Measurements from ENCODE around the gene ASAP2.
"Not testable (repeated sequence)": the region's sequence is repeated elsewhere in the genome, so short reads cannot be mapped to it uniquely, and the experiment has no call there.

The ASAP2 gene

DNA sequence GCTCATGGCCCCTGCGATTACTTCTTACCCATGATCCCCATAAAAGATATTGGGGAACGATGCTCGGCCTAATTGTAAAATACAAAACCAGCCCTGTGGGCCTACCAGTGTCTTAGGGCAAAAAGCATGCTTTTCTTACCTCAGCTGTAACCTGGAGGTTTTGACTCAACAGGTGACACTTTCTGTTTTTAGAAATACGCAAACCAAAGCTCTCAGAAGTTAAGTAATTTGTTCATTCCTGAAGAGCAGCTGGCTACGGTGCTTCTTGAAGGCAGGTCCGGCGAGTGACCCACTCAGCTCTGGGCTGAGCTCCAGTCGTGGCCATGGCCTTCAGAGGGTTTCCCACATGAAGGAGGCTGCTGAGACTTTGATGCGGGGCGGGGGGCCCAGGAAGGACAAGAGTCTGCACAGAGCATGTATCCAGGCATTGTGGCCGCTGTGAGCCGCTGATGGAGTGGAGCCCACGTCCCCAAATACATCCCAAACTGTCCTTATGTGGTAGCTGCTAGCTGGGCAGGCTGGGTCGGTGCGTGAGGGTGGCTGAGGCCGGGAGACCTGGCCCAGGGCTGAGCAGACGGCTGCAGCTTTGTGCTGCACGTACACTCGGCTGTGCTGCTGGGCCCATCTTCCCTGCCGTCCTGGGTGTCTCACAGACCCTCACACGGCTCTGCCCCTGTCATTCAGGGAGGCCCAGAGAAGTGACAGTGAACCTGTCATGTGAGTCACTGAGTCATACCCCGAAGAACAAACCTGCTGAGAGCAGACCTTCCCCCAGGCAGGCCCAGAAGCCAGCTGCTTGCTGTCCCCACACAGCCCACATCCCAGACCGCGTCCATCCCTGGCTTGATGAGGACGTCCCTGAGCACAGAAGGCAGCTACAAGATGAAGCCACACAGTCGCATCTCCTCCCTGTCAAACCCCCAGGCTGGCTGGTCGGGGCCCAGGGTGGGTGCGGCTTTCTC is 182.6 kb downstream of the ASAP2 start:
- no peak for DNase-seq

DNA sequence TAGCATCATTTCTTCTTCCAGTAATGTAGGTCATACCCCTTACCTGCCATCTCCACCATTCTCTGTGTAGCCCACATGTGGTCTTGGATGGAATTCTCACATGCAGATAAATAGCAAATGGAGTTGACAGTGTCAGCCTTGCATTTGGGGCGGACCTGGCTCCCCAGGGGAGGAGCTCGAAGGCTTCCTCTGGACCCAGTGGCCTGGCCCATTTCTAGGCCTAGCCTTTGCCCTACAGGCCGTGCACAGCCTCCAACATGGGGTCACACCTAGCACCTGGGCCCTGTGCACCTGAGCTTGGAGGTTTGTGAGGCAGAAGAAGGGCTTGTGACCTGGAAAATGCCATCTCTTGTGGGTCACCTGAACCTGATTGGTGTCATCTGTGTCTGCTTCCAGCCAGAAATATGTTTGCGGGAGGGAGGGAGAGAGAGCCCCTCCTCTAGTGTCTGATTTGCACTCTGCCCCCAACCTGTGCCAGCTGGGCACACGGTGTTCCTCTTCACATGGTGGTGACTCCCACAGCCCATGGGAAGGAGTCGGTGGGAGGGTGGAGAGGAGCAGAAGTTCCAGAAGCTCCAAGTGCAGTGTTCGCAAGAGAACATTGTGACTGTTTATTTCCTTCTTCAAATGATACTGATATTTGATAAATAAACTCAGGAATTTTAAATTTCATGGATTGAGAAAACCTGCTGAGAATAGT is 183.7 kb downstream of the ASAP2 start:
- no peak for DNase-seq

DNA sequence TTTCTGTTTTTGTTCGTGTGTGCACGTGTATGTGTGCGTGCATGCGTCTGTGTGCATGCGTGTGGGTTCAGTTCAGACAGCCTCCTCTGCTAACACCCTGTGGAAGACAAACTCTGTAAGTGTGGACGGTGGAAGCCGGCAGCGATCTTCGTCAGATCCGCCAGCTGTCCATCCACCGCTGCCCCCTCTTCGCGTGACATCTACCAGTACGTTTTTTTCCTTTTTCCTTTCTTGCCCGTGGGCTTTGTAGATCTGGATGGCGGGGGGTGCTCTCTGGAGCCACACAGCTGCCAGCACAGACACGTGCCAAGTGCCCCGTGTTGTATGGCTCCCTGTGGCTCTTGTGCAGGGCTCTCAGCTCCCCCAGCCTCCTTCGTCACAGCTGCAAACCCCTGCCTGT is 184.4 kb downstream of the ASAP2 start:
- no peak for DNase-seq

GRCh38 chr2:9391961-9392720 is 185.5 kb downstream of the ASAP2 start:
- DNase-seq: no peak

- no peak for DNase-seq
These were observed 186.5 kb downstream of the ASAP2 start for GRCh38 chr2:9392898-9393765.

DNA sequence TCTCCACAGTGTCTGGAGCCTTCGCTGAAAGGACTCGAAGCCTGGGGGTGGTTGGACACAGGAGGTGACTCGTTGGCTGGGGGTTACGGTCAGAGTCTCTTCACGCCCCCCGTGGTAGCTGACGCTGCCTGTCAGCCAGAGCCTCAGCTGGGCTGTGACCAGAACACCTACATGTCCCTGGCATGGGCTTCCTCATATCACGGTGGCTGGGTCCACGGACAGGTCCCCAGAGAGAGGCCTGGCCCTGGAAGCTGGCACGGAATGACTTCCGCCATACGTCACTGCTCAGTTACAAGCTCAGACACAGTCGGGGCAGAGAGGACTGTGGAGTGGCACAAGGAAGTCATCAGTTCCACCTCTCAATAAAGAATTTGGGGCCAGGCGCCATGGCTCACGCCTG is 188.2 kb downstream of the ASAP2 start:
- no peak for DNase-seq

DNA sequence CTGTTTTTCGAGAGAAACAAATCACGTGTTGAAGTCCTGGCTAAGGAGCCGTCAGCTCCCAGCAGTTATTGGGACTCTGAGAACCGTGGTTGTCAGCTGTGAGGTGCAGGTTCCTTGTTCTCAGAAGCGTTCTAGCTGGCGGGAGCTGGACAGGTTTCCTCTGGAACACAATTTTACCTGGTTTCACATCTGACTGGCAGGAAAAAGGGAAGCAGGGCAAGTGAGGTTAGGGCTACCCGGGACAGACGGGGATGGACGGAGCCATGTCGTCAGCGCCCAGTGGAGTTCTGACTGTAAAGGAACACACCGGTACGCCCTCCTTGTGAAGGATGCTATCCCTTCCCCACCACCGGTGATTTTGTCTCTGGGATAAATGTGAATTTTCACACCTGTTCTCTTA is 190.6 kb downstream of the ASAP2 start:
- no peak for DNase-seq

GRCh38 chr2:9398251-9398650 is 191.6 kb downstream of the ASAP2 start:
- DNase-seq: not testable (repeated sequence)

DNA sequence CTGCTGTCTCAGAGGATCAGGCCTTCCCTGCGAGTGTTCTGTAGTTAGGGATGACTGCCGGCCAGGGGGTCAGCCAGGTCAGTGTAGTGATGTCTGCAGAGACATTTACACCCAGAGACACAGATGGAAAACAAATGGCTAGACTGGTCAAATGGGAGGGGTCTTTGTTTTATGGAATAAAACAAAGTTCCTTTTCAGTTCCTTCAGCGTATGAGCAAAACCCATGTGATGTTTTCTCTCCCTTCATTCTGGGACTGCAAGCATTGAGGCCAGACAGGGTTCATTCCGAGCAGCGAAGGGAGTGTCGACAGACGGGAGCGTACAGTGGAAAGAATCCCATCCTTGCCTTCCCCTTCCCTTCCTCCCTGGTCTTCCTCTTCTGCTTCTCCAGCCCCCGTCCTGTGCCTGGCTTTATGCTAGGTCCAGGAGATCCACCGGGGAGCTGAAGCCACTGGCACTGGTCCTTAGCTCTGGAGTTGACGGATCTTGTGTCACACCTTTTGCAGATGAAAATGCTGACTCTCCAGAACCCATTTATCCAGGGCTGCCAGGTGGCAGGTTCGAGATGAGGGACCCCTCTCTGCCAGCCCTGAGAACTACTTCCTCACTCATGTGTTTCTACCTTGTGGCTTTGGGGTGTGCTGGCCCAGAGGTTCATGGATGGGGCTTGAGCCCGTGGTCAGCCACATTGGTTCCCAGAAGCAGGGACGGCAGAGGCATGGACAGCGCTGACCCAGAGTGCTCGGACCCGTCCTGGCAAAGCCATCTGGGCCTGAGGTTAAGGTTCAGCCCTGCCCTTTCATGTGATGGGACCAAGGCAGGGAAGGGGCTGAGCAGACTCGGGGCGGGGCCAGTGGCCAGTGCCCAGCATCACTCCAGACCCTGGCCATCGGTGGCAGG is 192.5 kb downstream of the ASAP2 start:
- DNase-seq: no peak

- DNase-seq: no peak
These were observed 193.9 kb downstream of the ASAP2 start for GRCh38 chr2:9400268-9401058.

DNA sequence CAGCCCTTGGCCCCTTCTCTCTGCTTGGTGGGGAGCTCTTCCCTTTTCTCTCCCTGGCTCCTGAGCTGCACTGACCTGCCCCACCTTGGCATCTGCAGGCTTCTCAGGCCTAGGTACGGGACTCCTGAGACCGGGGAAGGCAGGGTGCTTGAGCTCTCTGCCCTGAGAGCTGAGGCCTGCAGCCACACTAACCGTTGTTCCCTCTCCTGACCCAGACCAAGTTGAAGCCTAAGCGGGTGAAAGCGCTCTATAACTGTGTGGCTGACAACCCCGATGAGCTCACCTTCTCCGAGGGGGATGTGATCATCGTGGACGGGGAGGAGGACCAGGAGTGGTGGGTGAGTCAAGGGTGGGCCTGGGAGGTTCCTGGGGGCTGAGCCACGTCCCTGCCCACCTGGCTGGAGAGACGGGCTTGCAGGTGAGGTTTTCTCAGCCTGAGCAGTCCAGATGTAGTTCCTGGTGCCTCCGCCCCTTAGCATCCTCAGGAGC is 194.5 kb downstream of the ASAP2 start:
- no peak for DNase-seq

GRCh38 chr2:9401646-9402371 is 195.2 kb downstream of the ASAP2 start:
- DNase-seq: no peak

GRCh38 chr2:9403924-9404323 is 197.3 kb downstream of the ASAP2 start:
- no peak for DNase-seq

GRCh38 chr2:9404451-9404850 is 197.8 kb downstream of the ASAP2 start:
- DNase-seq: no peak

- no peak for DNase-seq
These were observed 199.0 kb downstream of the ASAP2 start for GRCh38 chr2:9405636-9406035.

- DNase-seq: no peak
These were observed 200.1 kb downstream of the ASAP2 start for GRCh38 chr2:9406529-9407362.

GRCh38 chr2:9407363-9407811 is 200.8 kb downstream of the ASAP2 start:
- DNase-seq: no peak

DNA sequence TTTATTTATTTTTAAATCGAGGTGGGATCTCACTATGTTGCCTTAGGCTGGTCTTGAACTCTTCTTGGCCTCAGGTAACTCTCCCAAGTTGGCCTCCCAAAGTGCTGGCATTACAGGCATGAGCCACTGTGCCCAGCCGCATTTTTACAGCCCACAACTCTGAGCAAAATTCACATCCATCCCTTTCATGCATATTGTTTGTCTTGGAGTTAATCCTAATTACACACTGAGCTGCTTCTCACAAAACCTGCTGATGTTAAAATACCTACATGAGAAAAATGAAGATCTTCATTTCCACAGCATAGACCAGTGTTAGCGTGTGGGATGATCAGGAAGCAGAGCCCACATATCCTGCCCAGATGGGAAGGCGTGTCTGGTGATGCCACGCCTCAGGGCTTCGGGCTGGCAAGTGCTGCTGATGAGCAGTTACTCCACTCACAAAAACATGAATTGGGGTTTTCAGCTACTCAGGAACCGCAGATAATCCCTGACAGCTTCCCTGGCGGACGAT is 202.1 kb downstream of the ASAP2 start:
- DNase-seq: no peak
